ENCODE results near the gene RPGR.

- TF ChIP-seq ZNF354B (CRISPR knock-in tag; IDR thresholded peaks at IDR 0.05) (no peak), POLR2A (conservative IDR thresholded peaks at IDR 0.05) (no peak), CTCF (IDR thresholded peaks at IDR 0.05 in 2 of 3, conservative IDR thresholded peaks at IDR 0.05 in 1 of 3; ENCODE audit: insufficient read depth in 2 of 3, low read depth in 1 of 3, low read length in 3 of 3) (no peak), TRIM28 (IDR thresholded peaks at IDR 0.05) (no peak), NRF1 (conservative IDR thresholded peaks at IDR 0.05 in 1 of 2, IDR thresholded peaks at IDR 0.05 in 1 of 2) (no peak), RBM22 (IDR thresholded peaks at IDR 0.05; ENCODE audit: low read depth, low read length, poor library complexity, severe bottlenecking) (no peak), BMI1 (IDR thresholded peaks at IDR 0.05; ENCODE audit: low read length) (no peak), E2F5 (CRISPR knock-in tag; IDR thresholded peaks at IDR 0.05) (no peak), CC2D1A (IDR thresholded peaks at IDR 0.05) (no peak), RFX5 (IDR thresholded peaks at IDR 0.05; ENCODE audit: low read depth, low read length) (no peak), EZH2 (IDR thresholded peaks at IDR 0.05; ENCODE audit: borderline replicate concordance, low read depth, low read length) (no peak), CEBPB (tag; IDR thresholded peaks at IDR 0.05) (no peak), ETS1 (conservative IDR thresholded peaks at IDR 0.05; ENCODE audit: control insufficient read depth, low read depth, low read length) (no peak)
These were observed 15.8 kb upstream of the RPGR start for GRCh38 chrX:38342853-38343778.
